ENCODE results near the gene RNF44.

Gene RNF44

GRCh38 chr5:176550275-176550831 is 13.2 kb upstream of the RNF44 start:
- Histone ChIP-seq H3K4me3 (ENCODE audit: insufficient read depth, low read length, poor library complexity, severe bottlenecking) (no peak overlapping the region), H3K27me3 (ENCODE audit: low read length) (no peaks in the 10 kb centered on the region), H3K9me3 (ENCODE audit: insufficient read depth, low read length) (no peaks in the 10 kb centered on the region), H3K4me2 (ENCODE audit: low read depth, low read length, poor library complexity, severe bottlenecking) (no peak overlapping the region), H3K79me2 (ENCODE audit: insufficient read depth, low read length) (no peaks in the 10 kb centered on the region), H2AFZ (ENCODE audit: low read depth, low read length, severe bottlenecking) (no peak overlapping the region), H3K27ac (ENCODE audit: low read depth, low read length) (no peak overlapping the region), H3F3A (ENCODE audit: insufficient read depth) (no peaks in the 10 kb centered on the region), H3K36me3 (ENCODE audit: low read length) (no peaks in the 10 kb centered on the region), H3K9me2 (replicated peaks; ENCODE audit: insufficient read depth, low read length) (no peaks in the 10 kb centered on the region), H3K9ac (ENCODE audit: low read length) (no peak overlapping the region), H4K20me1 (ENCODE audit: low read depth, low read length) (no peaks in the 10 kb centered on the region)
- TF ChIP-seq EZH2phosphoT487 (conservative IDR thresholded peaks at IDR 0.05; ENCODE audit: low read length), result no peak
- no peak for TF ChIP-seq CTCF (IDR thresholded peaks at IDR 0.05; ENCODE audit: insufficient read depth, low read length, poor library complexity, severe bottlenecking)

- H3K27ac ChIP-seq (ENCODE audit: low read depth, low read length), result no peak overlapping the region
- no peaks in the 10 kb centered on the region for H3K36me3 ChIP-seq (ENCODE audit: low read length)
- H4K20me1 ChIP-seq (ENCODE audit: low read depth, low read length), result no peaks in the 10 kb centered on the region
- no peak overlapping the region for H2AFZ ChIP-seq (ENCODE audit: low read depth, low read length, severe bottlenecking)
- TF ChIP-seq EZH2phosphoT487 (conservative IDR thresholded peaks at IDR 0.05; ENCODE audit: low read length) (no peak), CTCF (IDR thresholded peaks at IDR 0.05; ENCODE audit: insufficient read depth, low read length, poor library complexity, severe bottlenecking) (no peak)
- no peaks in the 10 kb centered on the region for H3K9me3 ChIP-seq (ENCODE audit: insufficient read depth, low read length)
- H3K4me2 ChIP-seq (ENCODE audit: low read depth, low read length, poor library complexity, severe bottlenecking), result no peak overlapping the region
- no peaks in the 10 kb centered on the region for H3K9me2 ChIP-seq (replicated peaks; ENCODE audit: insufficient read depth, low read length)
- H3K79me2 ChIP-seq (ENCODE audit: insufficient read depth, low read length), result no peaks in the 10 kb centered on the region
- no peak overlapping the region for H3K4me3 ChIP-seq (ENCODE audit: insufficient read depth, low read length, poor library complexity, severe bottlenecking)
- H3K27me3 ChIP-seq (ENCODE audit: low read length), result no peaks in the 10 kb centered on the region
- H3F3A ChIP-seq (ENCODE audit: insufficient read depth), result no peaks in the 10 kb centered on the region
- no peak overlapping the region for H3K9ac ChIP-seq (ENCODE audit: low read length)
Measured at GRCh38 chr5:176549871-176550270, 12.7 kb upstream of the RNF44 start.

GRCh38 chr5:176548967-176549444 is 11.8 kb upstream of the RNF44 start, which contains the start of gene CDHR2:
CDHR2 (plus strand) TSS chr5:176549342; CDS start chr5:176565353, 16,011 bp downstream.
- TF ChIP-seq EZH2phosphoT487 (conservative IDR thresholded peaks at IDR 0.05; ENCODE audit: low read length) (no peak), CTCF (IDR thresholded peaks at IDR 0.05; ENCODE audit: insufficient read depth, low read length, poor library complexity, severe bottlenecking) (no peak)
- H3K4me3 ChIP-seq (ENCODE audit: insufficient read depth, low read length, poor library complexity, severe bottlenecking), result no peak within 1 kb of the TSS
- H3K79me2 ChIP-seq (ENCODE audit: insufficient read depth, low read length), result no peaks in the 10 kb centered on the region
- H3K9me3 ChIP-seq (ENCODE audit: insufficient read depth, low read length), result no peaks in the 10 kb centered on the region
- H4K20me1 ChIP-seq (ENCODE audit: low read depth, low read length), result no peaks in the 10 kb centered on the region
- no peak within 1 kb of the TSS for H3K4me2 ChIP-seq (ENCODE audit: low read depth, low read length, poor library complexity, severe bottlenecking)
- no peaks in the 10 kb centered on the region for H3K27me3 ChIP-seq (ENCODE audit: low read length)
- H3K27ac ChIP-seq (ENCODE audit: low read depth, low read length), result no peak within 1 kb of the TSS
- no peaks in the 10 kb centered on the region for H3K9me2 ChIP-seq (replicated peaks; ENCODE audit: insufficient read depth, low read length)
- no peak within 1 kb of the TSS for H3K9ac ChIP-seq (ENCODE audit: low read length)
- no peaks in the 10 kb centered on the region for H3F3A ChIP-seq (ENCODE audit: insufficient read depth)
- no peaks in the 10 kb centered on the region for H3K36me3 ChIP-seq (ENCODE audit: low read length)
- H2AFZ ChIP-seq (ENCODE audit: low read depth, low read length, severe bottlenecking), result no peak within 1 kb of the TSS

Data from SU-DHL-6 (cell line).